NB4 (cell line): ENCODE results near the gene PNP.

Source experiments
- CTCF ChIP-seq: IDR thresholded peaks from one replicate; pipeline ENCODE4 v1.5.1; 2012; ENCODE audit warnings: low read depth, low read length
- MYC ChIP-seq: IDR thresholded peaks from 2 replicates; pipeline ENCODE4 v1.6.1; 2011; ENCODE audit warnings: low read depth, low read length
- POLR2A ChIP-seq: IDR thresholded peaks from 2 replicates; pipeline ENCODE4 v1.6.1; 2011; ENCODE audit warnings: mild to moderate bottlenecking; ENCODE audit not compliant: insufficient read length; ENCODE audit errors: extremely low read depth
- TF ChIP-seq, protein P1 (sequence below): IDR thresholded peaks from 2 replicates; pipeline ENCODE4 v1.6.1; 2011; ENCODE audit warnings: low read depth, low read length

DNA sequence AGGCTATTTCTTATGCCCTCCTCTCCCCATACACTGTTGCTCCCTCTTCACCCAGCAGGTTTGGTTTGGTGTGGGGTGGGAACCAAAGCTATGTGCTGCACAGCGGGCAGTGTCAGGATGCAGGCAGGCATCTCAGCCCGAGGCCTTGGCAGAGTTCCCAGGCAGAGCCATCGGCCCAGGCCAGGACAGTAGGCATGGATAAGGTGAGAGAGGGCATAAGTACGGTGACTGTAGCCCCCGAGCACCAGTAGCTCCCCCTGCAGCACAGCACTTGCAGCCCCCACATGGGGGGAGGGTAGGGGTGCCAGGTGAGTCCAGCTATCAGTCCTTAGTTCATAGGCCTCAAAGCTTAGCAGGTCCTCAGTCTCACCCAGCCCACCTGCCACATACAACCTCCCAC, 40.4 kb upstream of the PNP start:
- no peak for TF ChIP-seq CTCF
- TF ChIP-seq POLR2A: no peak
- TF ChIP-seq, protein P1, sequence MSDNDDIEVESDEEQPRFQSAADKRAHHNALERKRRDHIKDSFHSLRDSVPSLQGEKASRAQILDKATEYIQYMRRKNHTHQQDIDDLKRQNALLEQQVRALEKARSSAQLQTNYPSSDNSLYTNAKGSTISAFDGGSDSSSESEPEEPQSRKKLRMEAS: no peak
- TF ChIP-seq MYC: no peak
